GM18870 (cell line): ENCODE results near the gene GIGYF1.

Experiments used
- ATAC-seq: cut with Tn5 transposase; IDR thresholded peaks from one replicate; pipeline ENCODE4 v1.9.1; 2021; ENCODE audit warnings: moderate library complexity; ENCODE audit not compliant: unreplicated experiment

GIGYF1 gene

GRCh38 chr7:100632951-100633717 lies 60.9 kb downstream of the GIGYF1 start:
- no peak for ATAC-seq

GRCh38 chr7:100630066-100630465 lies 64.0 kb downstream of the GIGYF1 start:
- ATAC-seq, result no peak
